BE2C (cell line): Measurements from ENCODE around the gene SUMO2.

Source experiments
- DNase-seq: peaks from one replicate; pipeline ENCODE4 v3.0.0-alpha.2; 2020
- H3K27me3 ChIP-seq: fragments of 250-450 bp; sonication (Bioruptor Pico); 2 replicates; pipeline ENCODE4 v1.5.1; 2020; ENCODE audit warnings: mild to moderate bottlenecking
- H3K36me3 ChIP-seq: fragments of 250-450 bp; sonication (Bioruptor Pico); 2 replicates; pipeline ENCODE4 v1.5.1; 2020; ENCODE audit warnings: mild to moderate bottlenecking
- H3K4me1 ChIP-seq: fragments of 250-450 bp; sonication (Bioruptor Pico); 2 replicates; pipeline ENCODE4 v1.5.1; 2020
- H3K4me3 ChIP-seq: 2 replicates; pipeline ENCODE4 v1.5.1; 2011; ENCODE audit warnings: low read depth, low read length
- H3K9me3 ChIP-seq: fragments of 250-450 bp; sonication (Bioruptor Pico); 2 replicates; pipeline ENCODE4 v1.5.1; 2020
- CTCF ChIP-seq: IDR thresholded peaks from 2 replicates; pipeline ENCODE4 v1.5.1; 2012; ENCODE audit warnings: mild to moderate bottlenecking, low read depth, low read length

SUMO2 gene

GRCh38 chr17:75118307-75118706 is 64.5 kb downstream of the SUMO2 start:
- no peaks in the 10 kb centered on the region for H3K36me3 ChIP-seq

GRCh38 chr17:75116737-75117136 is 66.0 kb downstream of the SUMO2 start:
- H3K27me3 ChIP-seq = no peaks in the 10 kb centered on the region
- no peaks in the 10 kb centered on the region for H3K4me1 ChIP-seq
- H3K9me3 ChIP-seq = no peaks in the 10 kb centered on the region
- TF ChIP-seq CTCF = no peak
- no peak for DNase-seq
- no peaks in the 10 kb centered on the region for H3K36me3 ChIP-seq
- H3K4me3 ChIP-seq = no peak overlapping the region

More at GRCh38 chr17:75118307-75118706, 64.5 kb downstream of the SUMO2 start:
- DNase-seq = no peak
- Histone ChIP-seq H3K4me3 (no peak overlapping the region), H3K4me1 (no peaks in the 10 kb centered on the region), H3K27me3 (no peaks in the 10 kb centered on the region), H3K9me3 (no peaks in the 10 kb centered on the region)
- TF ChIP-seq CTCF = no peak
